ENCODE data around the gene STMP1. TPM values are rescaled to one million over a fixed set of nuclear protein-coding genes. Genes with fewer than 3 reads are reported as not detected.

Gene STMP1
- total and polyA plus RNA-seq, 10 donors = 17.4 to 27.0 (median 23.1) TPM

DNA sequence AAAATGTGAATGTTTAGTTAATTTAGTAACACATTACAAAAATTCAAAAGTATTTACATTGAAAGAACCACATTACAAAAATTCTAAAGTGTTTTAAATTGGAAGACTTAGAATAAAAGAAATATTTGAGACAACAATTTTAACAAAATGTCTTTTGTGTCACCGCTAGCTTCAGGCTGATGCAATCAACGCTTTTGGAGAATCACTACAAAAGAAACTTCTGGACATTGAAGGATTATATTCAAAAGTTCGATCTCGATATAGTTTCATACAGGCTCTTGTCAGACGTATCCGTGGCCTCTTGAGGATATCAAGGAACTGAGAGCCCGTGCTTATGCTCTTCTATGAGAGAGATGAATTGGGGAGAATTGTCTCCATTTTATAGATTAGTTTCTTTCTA is 14.1 kb upstream of the STMP1 start:
- H3K27me3 ChIP-seq (replicated peaks in 1 of 7) = no peaks in the 10 kb centered on the region
- H3K36me3 ChIP-seq = peaks cover 6 to 71% (median 33%) of the 10 kb centered on the region in 6 donors
- H3K27ac ChIP-seq = no peak overlapping the region
- intact Hi-C loops (cut with DNase I; ENCODE audit: low total_unique reads) = loop anchor here (5.0 kb wide), 1 partner anchor 366 kb away; no protein-coding TSS in a partner anchor
- no peak for DNase-seq
- H3K4me3 ChIP-seq = no peak overlapping the region
- no peaks in the 10 kb centered on the region for H3K9me3 ChIP-seq
- WGBS, 5 donors = 91 to 97% (median 94%) methylated on average over 7 of the region's 7 CpGs
- no peak for TF ChIP-seq POLR2AphosphoS5 (IDR thresholded peaks at IDR 0.05)
- no peak for TF ChIP-seq POLR2A (IDR thresholded peaks at IDR 0.05)
- TF ChIP-seq, protein P1, sequence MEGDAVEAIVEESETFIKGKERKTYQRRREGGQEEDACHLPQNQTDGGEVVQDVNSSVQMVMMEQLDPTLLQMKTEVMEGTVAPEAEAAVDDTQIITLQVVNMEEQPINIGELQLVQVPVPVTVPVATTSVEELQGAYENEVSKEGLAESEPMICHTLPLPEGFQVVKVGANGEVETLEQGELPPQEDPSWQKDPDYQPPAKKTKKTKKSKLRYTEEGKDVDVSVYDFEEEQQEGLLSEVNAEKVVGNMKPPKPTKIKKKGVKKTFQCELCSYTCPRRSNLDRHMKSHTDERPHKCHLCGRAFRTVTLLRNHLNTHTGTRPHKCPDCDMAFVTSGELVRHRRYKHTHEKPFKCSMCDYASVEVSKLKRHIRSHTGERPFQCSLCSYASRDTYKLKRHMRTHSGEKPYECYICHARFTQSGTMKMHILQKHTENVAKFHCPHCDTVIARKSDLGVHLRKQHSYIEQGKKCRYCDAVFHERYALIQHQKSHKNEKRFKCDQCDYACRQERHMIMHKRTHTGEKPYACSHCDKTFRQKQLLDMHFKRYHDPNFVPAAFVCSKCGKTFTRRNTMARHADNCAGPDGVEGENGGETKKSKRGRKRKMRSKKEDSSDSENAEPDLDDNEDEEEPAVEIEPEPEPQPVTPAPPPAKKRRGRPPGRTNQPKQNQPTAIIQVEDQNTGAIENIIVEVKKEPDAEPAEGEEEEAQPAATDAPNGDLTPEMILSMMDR (IDR thresholded peaks at IDR 0.05 in 8 of 11, conservative IDR thresholded peaks at IDR 0.05 in 3 of 11) = no peak
- peaks cover 0 to 12% (median 5%) of the 10 kb centered on the region in 6 donors for H3K4me1 ChIP-seq

GRCh38 chr7:135650831-135651573 is 11.3 kb upstream of the STMP1 start:
- Histone ChIP-seq H3K4me3 (no peak overlapping the region), H3K36me3 (peaks cover 3 to 44% (median 17%) of the 10 kb centered on the region in 6 donors), H3K4me1 (peaks cover 0 to 4% (median 0%) of the 10 kb centered on the region in 6 donors), H3K27me3 (replicated peaks in 1 of 7) (no peaks in the 10 kb centered on the region), H3K9me3 (no peaks in the 10 kb centered on the region), H3K27ac (peak overlapping the region in 6 of 8 donors; percentile 1 to 67 (median 54))
- WGBS, 5 donors = 53 to 68% (median 68%) methylated on average over 15 of the region's 15 CpGs
- intact Hi-C loops (cut with DNase I; ENCODE audit: low total_unique reads) = no loop called here
- DNase-seq = no peak
- TF ChIP-seq POLR2A (IDR thresholded peaks at IDR 0.05) = no peak
- TF ChIP-seq, protein P1 (IDR thresholded peaks at IDR 0.05 in 8 of 11, conservative IDR thresholded peaks at IDR 0.05 in 3 of 11) = no peak
- TF ChIP-seq POLR2AphosphoS5 (IDR thresholded peaks at IDR 0.05) = peak in 2 of 3 donors; percentile 23 to 32

DNA sequence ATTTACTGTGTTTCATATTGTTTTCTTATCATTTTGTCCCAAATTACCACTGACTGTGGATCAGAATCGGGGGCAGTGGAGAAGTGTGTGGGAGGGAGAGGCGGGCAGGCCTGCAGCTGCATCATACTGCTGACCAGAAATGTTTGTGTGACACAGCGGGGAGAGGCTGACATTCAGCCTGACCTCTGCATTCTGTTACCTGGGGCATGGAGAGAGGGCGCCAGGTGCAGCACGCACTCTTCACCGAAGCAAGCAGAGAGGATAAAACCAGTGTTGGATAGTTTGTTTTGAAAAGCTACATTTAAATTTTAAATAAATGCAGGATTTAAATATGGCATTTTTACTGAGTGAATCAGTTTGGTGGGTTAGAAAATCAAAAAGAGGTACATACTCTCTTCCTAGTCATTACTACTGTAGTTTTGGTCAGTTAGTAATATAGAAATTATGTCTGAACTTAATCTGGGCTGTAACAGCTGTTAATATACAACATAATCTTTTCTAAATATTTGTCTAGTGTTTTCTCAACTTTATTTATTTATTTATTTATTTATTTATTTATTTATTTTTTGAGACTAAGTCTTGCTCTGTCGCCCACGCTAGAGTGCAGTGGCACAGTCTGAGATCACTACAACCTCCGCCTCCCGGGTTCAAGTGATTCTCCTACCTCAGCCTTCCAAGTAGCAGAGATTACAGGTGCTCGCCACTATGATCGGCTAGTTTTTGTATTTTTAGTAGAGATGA is 8.8 kb upstream of the STMP1 start:
- intact Hi-C loops (cut with DNase I; ENCODE audit: low total_unique reads) = no loop called here
- Histone ChIP-seq H3K27me3 (replicated peaks in 1 of 7) (no peaks in the 10 kb centered on the region), H3K27ac (no peak overlapping the region), H3K4me3 (no peak overlapping the region), H3K9me3 (no peaks in the 10 kb centered on the region), H3K36me3 (peaks cover 0 to 19% (median 2%) of the 10 kb centered on the region in 6 donors), H3K4me1 (peaks cover 0 to 4% (median 0%) of the 10 kb centered on the region in 6 donors)
- no peak for TF ChIP-seq POLR2AphosphoS5 (IDR thresholded peaks at IDR 0.05)
- TF ChIP-seq POLR2A (IDR thresholded peaks at IDR 0.05) = no peak
- TF ChIP-seq, protein P1 (IDR thresholded peaks at IDR 0.05 in 8 of 11, conservative IDR thresholded peaks at IDR 0.05 in 3 of 11) = no peak
- 90 to 97% (median 94%) methylated on average over 12 of the region's 12 CpGs for WGBS, 5 donors
- no peak for DNase-seq

DNA sequence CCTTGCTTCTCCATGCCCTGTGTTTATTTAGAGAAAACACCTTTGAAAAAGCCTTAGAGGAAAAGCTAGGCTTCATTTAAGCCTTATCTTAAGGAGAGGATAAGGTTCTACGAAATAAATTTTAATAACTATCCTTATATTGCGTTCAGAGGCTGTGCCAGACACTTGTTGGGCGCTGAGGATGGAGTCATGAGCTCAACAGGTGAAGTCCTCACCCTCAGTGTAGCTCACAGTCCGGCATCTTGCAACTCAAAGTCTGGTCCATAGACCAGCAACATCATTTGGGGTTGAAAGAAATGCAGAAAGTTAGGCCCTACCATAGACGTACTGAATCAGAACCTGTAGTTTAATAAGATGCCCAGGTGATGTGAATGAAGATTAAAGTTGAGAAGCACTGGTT is 3.8 kb upstream of the STMP1 start:
- no peak for DNase-seq
- H3K27ac ChIP-seq = no peak overlapping the region
- WGBS, 5 donors = 88 to 96% (median 93%) methylated on average over 5 of the region's 5 CpGs
- H3K4me1 ChIP-seq = peaks cover 6 to 19% (median 14%) of the 10 kb centered on the region in 6 donors
- no peaks in the 10 kb centered on the region for H3K36me3 ChIP-seq
- no peaks in the 10 kb centered on the region for H3K9me3 ChIP-seq
- no peak for TF ChIP-seq POLR2AphosphoS5 (IDR thresholded peaks at IDR 0.05)
- TF ChIP-seq, protein P1 (IDR thresholded peaks at IDR 0.05 in 8 of 11, conservative IDR thresholded peaks at IDR 0.05 in 3 of 11) = no peak
- TF ChIP-seq POLR2A (IDR thresholded peaks at IDR 0.05) = no peak
- no peak overlapping the region for H3K4me3 ChIP-seq
- intact Hi-C loops (cut with DNase I; ENCODE audit: low total_unique reads) = no loop called here
- no peaks in the 10 kb centered on the region for H3K27me3 ChIP-seq (replicated peaks in 1 of 7)
